H9 (cell line): Measurements from ENCODE around the gene TSPAN4. TPM values are rescaled to one million over a fixed set of nuclear protein-coding genes. Genes with fewer than 3 reads are reported as not detected.

ENCODE experiments used
- DNase-seq: peaks from one replicate; pipeline ENCODE4 v3.0.0-alpha.2; 2017
- H2AFZ ChIP-seq: one replicate; pipeline ENCODE4 v1.6.1; 2013; ENCODE audit warnings: mild to moderate bottlenecking, low read length, control low read depth, moderate library complexity
- H2AK5ac ChIP-seq: 2 replicates; pipeline ENCODE4 v1.6.1; 2013; ENCODE audit warnings: low read length, control low read depth, mixed read lengths; ENCODE audit not compliant: insufficient read length
- H2BK120ac ChIP-seq: one replicate; pipeline ENCODE4 v1.6.1; 2013; ENCODE audit warnings: low read depth, mild to moderate bottlenecking, low read length, control low read depth, inconsistent platforms; ENCODE audit not compliant: poor library complexity, severe bottlenecking
- H2BK12ac ChIP-seq: 2 replicates; pipeline ENCODE4 v1.6.1; 2013; ENCODE audit warnings: low read length, control low read depth, mixed read lengths, low read depth; ENCODE audit not compliant: insufficient read length
- H2BK15ac ChIP-seq: 2 replicates; pipeline ENCODE4 v1.6.1; 2013; ENCODE audit warnings: low read depth, low read length, control low read depth
- H2BK20ac ChIP-seq: one replicate; pipeline ENCODE4 v1.6.1; 2013; ENCODE audit warnings: low read depth, mild to moderate bottlenecking, low read length, control low read depth, inconsistent platforms; ENCODE audit not compliant: poor library complexity, severe bottlenecking
- H2BK5ac ChIP-seq: 2 replicates; pipeline ENCODE4 v1.6.1; 2013; ENCODE audit warnings: low read length, control low read depth, mixed read lengths; ENCODE audit not compliant: insufficient read length
- H3K14ac ChIP-seq: 2 replicates; pipeline ENCODE4 v1.6.1; 2013; ENCODE audit warnings: low read length, control low read depth; ENCODE audit not compliant: insufficient read depth
- H3K18ac ChIP-seq: 2 replicates; pipeline ENCODE4 v1.6.1; 2013; ENCODE audit warnings: low read depth, mild to moderate bottlenecking, mixed read lengths, low read length, control low read depth; ENCODE audit not compliant: insufficient read length
- H3K23ac ChIP-seq: 2 replicates; pipeline ENCODE4 v1.6.1; 2013; ENCODE audit warnings: low read length, control low read depth, mixed read lengths, low read depth; ENCODE audit not compliant: insufficient read length
- H3K23me2 ChIP-seq: 2 replicates; pipeline ENCODE4 v1.6.1; 2013; ENCODE audit warnings: low read depth, mild to moderate bottlenecking, mixed read lengths, low read length, control low read depth; ENCODE audit not compliant: insufficient read length, poor library complexity, severe bottlenecking
- H3K27ac ChIP-seq: 2 replicates; pipeline ENCODE4 v1.5.1; 2013; ENCODE audit warnings: low read length, control low read depth, mixed read lengths, low read depth; ENCODE audit not compliant: insufficient read length
- H3K27me3 ChIP-seq: 2 replicates; pipeline ENCODE4 v1.6.1; 2013; ENCODE audit warnings: low read length, control low read depth, inconsistent platforms; ENCODE audit not compliant: insufficient read depth
- H3K4ac ChIP-seq: 2 replicates; pipeline ENCODE4 v1.6.1; 2013; ENCODE audit warnings: low read depth, mild to moderate bottlenecking, control low read depth, inconsistent platforms, low read length, moderate library complexity
- H3K4me1 ChIP-seq: 2 replicates; pipeline ENCODE4 v1.6.1; 2013; ENCODE audit warnings: low read length, control low read depth, inconsistent platforms; ENCODE audit not compliant: insufficient read depth
- H3K4me2 ChIP-seq: 2 replicates; pipeline ENCODE4 v1.6.1; 2013; ENCODE audit warnings: low read length, control low read depth, mixed read lengths; ENCODE audit not compliant: insufficient read length, insufficient read depth
- H3K56ac ChIP-seq: 2 replicates; pipeline ENCODE4 v1.6.1; 2013; ENCODE audit warnings: low read depth, mild to moderate bottlenecking, mixed read lengths, low read length, control low read depth; ENCODE audit not compliant: insufficient read length
- H3K79me1 ChIP-seq: 2 replicates; pipeline ENCODE4 v1.6.1; 2013; ENCODE audit warnings: low read depth, mild to moderate bottlenecking, moderate library complexity, low read length, control low read depth, inconsistent platforms; ENCODE audit not compliant: insufficient read depth, poor library complexity, severe bottlenecking
- H3K79me2 ChIP-seq: 2 replicates; pipeline ENCODE4 v1.6.1; 2013; ENCODE audit warnings: low read length, control low read depth, inconsistent platforms; ENCODE audit not compliant: insufficient read depth
- H3K9ac ChIP-seq: 2 replicates; pipeline ENCODE4 v1.6.1; 2013; ENCODE audit warnings: low read length, control low read depth, mixed read lengths; ENCODE audit not compliant: insufficient read length; ENCODE audit errors: extremely low read depth
- H3K9me3 ChIP-seq: one replicate; pipeline ENCODE4 v1.6.1; 2013; ENCODE audit warnings: low read depth, low read length, inconsistent platforms; ENCODE audit not compliant: control insufficient read depth
- H3T11ph ChIP-seq: one replicate; pipeline ENCODE4 v1.6.1; 2013; ENCODE audit warnings: mild to moderate bottlenecking, low read length, control low read depth, inconsistent platforms
- H4K20me1 ChIP-seq: one replicate; pipeline ENCODE4 v1.6.1; 2013; ENCODE audit not compliant: control insufficient read depth, insufficient read length, insufficient read depth
- H4K5ac ChIP-seq: 2 replicates; pipeline ENCODE4 v1.6.1; 2013; ENCODE audit warnings: low read depth, mild to moderate bottlenecking, mixed read lengths, low read length, control low read depth; ENCODE audit not compliant: insufficient read length
- H4K8ac ChIP-seq: replicated peaks from 2 replicates; pipeline ENCODE4 v1.6.1; 2013; ENCODE audit warnings: low read length, control low read depth, mixed read lengths, low read depth; ENCODE audit not compliant: insufficient read length
- H4K91ac ChIP-seq: 2 replicates; pipeline ENCODE4 v1.6.1; 2013; ENCODE audit warnings: low read depth, mild to moderate bottlenecking, moderate library complexity, mixed read lengths, low read length, control low read depth; ENCODE audit not compliant: insufficient read length
- H3K27ac Mint-ChIP-seq, 3 experiments: 2 replicates in 2 of 3; 3 replicates in 1 of 3; pipeline ENCODE4 v1.8.0; 2020 to 2021; ENCODE audit warnings: mixed read lengths in 3 of 3, mild to moderate bottlenecking in 1 of 3, moderate library complexity in 1 of 3
- H3K27me3 Mint-ChIP-seq: 2 replicates; pipeline ENCODE4 v1.8.0; 2021; ENCODE audit warnings: low read depth, mild to moderate bottlenecking, moderate library complexity, mixed read lengths
- H3K36me3 Mint-ChIP-seq, 3 experiments: 2 replicates in 2 of 3; 3 replicates in 1 of 3; pipeline ENCODE4 v1.8.0; 2020 to 2021; ENCODE audit warnings: low read depth in 3 of 3, mixed read lengths in 3 of 3; ENCODE audit not compliant: insufficient read depth in 1 of 3
- H3K4me1 Mint-ChIP-seq, 2 experiments: 2 replicates each; pipeline ENCODE4 v1.8.0; 2020; ENCODE audit warnings: mixed read lengths in 2 of 2
- H3K4me3 Mint-ChIP-seq, 2 experiments: 2 replicates in 1 of 2; 3 replicates in 1 of 2; pipeline ENCODE4 v1.8.0; 2020 to 2021; ENCODE audit warnings: mild to moderate bottlenecking in 2 of 2, mixed read lengths in 2 of 2, moderate library complexity in 1 of 2
- H3K9me3 Mint-ChIP-seq, 2 experiments: 2 replicates in 1 of 2; 3 replicates in 1 of 2; pipeline ENCODE4 v1.8.0; 2020; ENCODE audit warnings: mild to moderate bottlenecking in 2 of 2, mixed read lengths in 2 of 2, moderate library complexity in 1 of 2
- CTCF ChIP-seq: fragments of 200-600 bp; sonication (generic); conservative IDR thresholded peaks from 3 replicates; pipeline ENCODE4 v1.8.0; 2021; ENCODE audit warnings: antibody characterized with exemption, mild to moderate bottlenecking
- WGBS: extraction: QIAGEN DNeasy Blood & Tissue Kit; methylation state at CpG from one replicate; pipeline ENCODE4 v1.1.7; 2013; ENCODE audit warnings: missing lambda C conversion rate, low lambda C conversion rate, mixed read lengths; ENCODE audit not compliant: insufficient read length; ENCODE audit errors: extremely low coverage; 5-methylcytosine and 5-hydroxymethylcytosine counted together
- total RNA-seq: library from RNA; stranded (reverse); gene quantifications from 2 replicates; pipeline ENCODE4 v1.2.1, GENCODE V29; 2021

The TSPAN4 gene
- total RNA-seq, 1 experiment from 2014 or later: 64.6 TPM

DNA sequence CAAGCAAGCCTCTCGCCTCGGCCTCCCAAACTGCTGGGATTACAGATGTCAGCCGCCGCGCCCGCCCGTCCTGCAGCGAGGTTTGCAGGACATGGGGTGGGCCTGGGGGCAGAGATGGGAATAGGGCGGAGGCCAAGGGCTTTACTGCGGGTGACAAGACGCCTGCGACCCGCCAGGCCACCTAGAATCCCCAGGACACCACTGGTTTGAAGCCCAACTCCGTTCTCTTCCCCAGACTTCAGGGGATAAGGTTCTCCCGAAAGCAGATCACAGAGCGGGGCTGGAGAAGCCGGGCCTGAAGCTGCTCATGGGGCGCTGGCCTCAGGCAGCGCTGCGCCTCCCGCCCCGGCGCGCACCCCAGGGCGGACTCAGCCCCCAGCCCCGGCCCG lies 677 bp upstream of the TSPAN4 start:
- Histone ChIP-seq H3K4me1 (peaks cover 2% of the 10 kb centered on the region; the same call in 1 of the 2 replicates), H2BK12ac (no peak overlapping the region), H3K23ac (no peak overlapping the region), H2AK5ac (no peak overlapping the region), H4K20me1 (peaks cover 6% of the 10 kb centered on the region), H2BK15ac (no peak overlapping the region), H4K5ac (no peak overlapping the region), H3K79me2 (no peaks in the 10 kb centered on the region; the same call in 1 of the 2 replicates), H2BK20ac (no peak overlapping the region), H3K79me1 (peaks cover 2% of the 10 kb centered on the region), H3K9ac (peak overlapping the region; percentile 80), H3K56ac (no peak overlapping the region), H4K91ac (no peak overlapping the region), H2AFZ (no peak overlapping the region), H2BK5ac (no peak overlapping the region), H3K23me2 (peaks cover 12% of the 10 kb centered on the region), H3K14ac (peak overlapping the region; percentile 20; the same call in 1 of the 2 replicates), H3K27ac (no peak overlapping the region), H3K27me3 (no peaks in the 10 kb centered on the region), H3K18ac (no peak overlapping the region), H4K8ac (no peak overlapping the region), H3K4me2 (peak overlapping the region; percentile 66), H2BK120ac (no peak overlapping the region), H3K4ac (no peak overlapping the region), H3K9me3 (no peaks in the 10 kb centered on the region), H3T11ph (no peak overlapping the region)
- Mint-ChIP-seq H3K4me3 (peak overlapping the region; percentile 84 to 91), H3K9me3 (no peaks in the 10 kb centered on the region), H3K4me1 (peaks cover 17 to 38% of the 10 kb centered on the region in 2 experiments), H3K27ac (peak overlapping the region in 1 of 3 experiments; percentile 93; a peak in 3 of 7 replicates), H3K36me3 (peaks cover 5 to 41% (median 37%) of the 10 kb centered on the region in 3 experiments; a peak in 6 of 7 replicates), H3K27me3 (peaks cover 2% of the 10 kb centered on the region; the same call in 1 of the 2 replicates)
- WGBS: no CpG with 5 or more reads among the region's 27 CpGs
- DNase-seq: no peak
- TF ChIP-seq CTCF: no peak
